B cell (primary cell): ENCODE results near the gene C20orf202. TPM values are rescaled to one million over a fixed set of nuclear protein-coding genes. Genes with fewer than 3 reads are reported as not detected.

Source experiments
- ATAC-seq: fragments of 200-7000 bp; cut with Tn5 transposase; one replicate; pipeline ENCODE4 v1.10.0; 2021; ENCODE audit warnings: low read depth, mild to moderate bottlenecking, moderate number of reproducible peaks, moderate library complexity
- CTCF ChIA-PET: fragments of 350-600 bp; sonication (Branson Sonifier 250); formaldehyde crosslinking; loops from one replicate; lab custom pipeline; 2021; ENCODE audit warnings: antibody characterized with exemption, inconsistent platforms; lab: Charles Lee
- POLR2A ChIA-PET: fragments of 350-600 bp; sonication (Branson Sonifier 250); formaldehyde crosslinking; loops from one replicate; lab custom pipeline; 2021; ENCODE audit warnings: antibody characterized with exemption; lab: Charles Lee
- DNase-seq: peaks from one replicate; pipeline ENCODE4 v3.0.0; 2013
- H2AFZ ChIP-seq: 2 replicates; pipeline ENCODE4 v1.6.1; 2012; ENCODE audit warnings: mild to moderate bottlenecking, low read depth, low read length; ENCODE audit not compliant: insufficient read depth, poor library complexity, severe bottlenecking
- H3K27ac ChIP-seq, 2 donors: 1 replicate in 1 of 2; 2 replicates in 1 of 2; pipeline ENCODE4 v1.5.1; 2012 to 2013; ENCODE audit warnings: low read length in 2 of 2, mild to moderate bottlenecking in 2 of 2, moderate library complexity in 1 of 2
- H3K27me3 ChIP-seq, 4 experiments: fragments of 200-600 bp in 1 of 4; sonication (generic) in 1 of 4; replicated peaks in 1 of 4; 1 replicate in 2 of 4; 2 replicates in 2 of 4; pipeline versions ENCODE4 v1.6.1 to v1.7.0; 2013 to 2016; ENCODE audit warnings: low read length in 3 of 4, mild to moderate bottlenecking in 2 of 4, mixed read lengths in 1 of 4, moderate library complexity in 1 of 4; ENCODE audit not compliant: insufficient read depth in 4 of 4, control insufficient read depth in 3 of 4; ENCODE audit errors: control extremely low read depth in 1 of 4
- H3K36me3 ChIP-seq, 2 experiments: replicated peaks in 1 of 2; 1 replicate in 1 of 2; 2 replicates in 1 of 2; pipeline versions ENCODE4 v1.6.1 to v1.7.1; 2013; ENCODE audit warnings: low read length in 1 of 2; ENCODE audit not compliant: insufficient read depth in 2 of 2, control insufficient read depth in 1 of 2; ENCODE audit errors: control extremely low read depth in 1 of 2, extremely low read depth in 1 of 2
- H3K4me1 ChIP-seq, 2 donors: fragments of 200-600 bp in 1 of 2; sonication (generic) in 1 of 2; 1 replicate in 1 of 2; 2 replicates in 1 of 2; pipeline versions ENCODE4 v1.5.1 to v1.6.1; 2013 to 2017; ENCODE audit warnings: low read length in 2 of 2; ENCODE audit not compliant: control insufficient read depth in 2 of 2, insufficient read depth in 2 of 2
- H3K4me2 ChIP-seq: replicated peaks from 2 replicates; pipeline ENCODE3; 2012; ENCODE audit warnings: mild to moderate bottlenecking, low read depth, low read length; ENCODE audit not compliant: poor library complexity, severe bottlenecking
- H3K4me3 ChIP-seq, 5 experiments: fragments of 200-600 bp in 1 of 5; sonication (generic) in 1 of 5; 1 replicate in 3 of 5; 2 replicates in 2 of 5; pipeline versions ENCODE4 v1.5.1 to v1.7.0; 2011 to 2016; ENCODE audit warnings: low read length in 4 of 5, mild to moderate bottlenecking in 4 of 5, low read depth in 2 of 5, control low read depth in 1 of 5, moderate library complexity in 1 of 5; ENCODE audit not compliant: insufficient read depth in 1 of 5; ENCODE audit errors: control extremely low read depth in 1 of 5, extremely low read depth in 1 of 5
- H3K79me2 ChIP-seq: fragments of 200-600 bp; sonication (generic); one replicate; pipeline ENCODE4 v1.6.0; 2016; ENCODE audit warnings: low read length; ENCODE audit not compliant: control insufficient read depth, insufficient read depth
- H3K9ac ChIP-seq: fragments of 200-600 bp; sonication (generic); 2 replicates; pipeline ENCODE4 v1.6.1; 2017; ENCODE audit warnings: mild to moderate bottlenecking, low read length, moderate library complexity
- H3K9me3 ChIP-seq, 3 donors: one replicate each; pipeline versions ENCODE4 v1.6.1 to v1.7.1; 2013; ENCODE audit warnings: low read length in 2 of 3; ENCODE audit not compliant: control insufficient read depth in 2 of 3, insufficient read depth in 1 of 3; ENCODE audit errors: control extremely low read depth in 1 of 3
- H4K20me1 ChIP-seq: 2 replicates; pipeline ENCODE4 v1.6.0; 2012; ENCODE audit warnings: mild to moderate bottlenecking, low read length; ENCODE audit not compliant: insufficient read depth, control insufficient read depth, poor library complexity, severe bottlenecking
- H3K27ac Mint-ChIP-seq: one replicate; pipeline ENCODE4 v1.8.0; 2021; ENCODE audit warnings: mixed read lengths
- H3K27me3 Mint-ChIP-seq: one replicate; pipeline ENCODE4 v1.8.0; 2021; ENCODE audit warnings: mixed read lengths
- H3K4me1 Mint-ChIP-seq: one replicate; pipeline ENCODE4 v1.8.0; 2021; ENCODE audit warnings: mixed read lengths
- H3K4me3 Mint-ChIP-seq: one replicate; pipeline ENCODE4 v1.8.0; 2021; ENCODE audit warnings: mixed read lengths
- H3K9me3 Mint-ChIP-seq: one replicate; pipeline ENCODE4 v1.8.0; 2022; ENCODE audit warnings: mixed read lengths; ENCODE audit not compliant: insufficient read depth
- EZH2 ChIP-seq: IDR thresholded peaks from 2 replicates; pipeline ENCODE4 v1.6.1; 2012; ENCODE audit warnings: borderline replicate concordance, low read depth, mild to moderate bottlenecking, moderate library complexity, low read length; ENCODE audit not compliant: insufficient read depth, poor library complexity, severe bottlenecking
- WGBS: methylation state at CpG from one replicate; pipeline ENCODE4 v1.1.5; 2013; ENCODE audit warnings: missing lambda C conversion rate; ENCODE audit not compliant: insufficient coverage; 5-methylcytosine and 5-hydroxymethylcytosine counted together
- intact Hi-C: fragments of 100-400 bp; cut with micrococcal nuclease; formaldehyde crosslinking; loops from one replicate; pipeline ENCODE4 v1.10.0; 2022
- polyA plus RNA-seq: library from polyadenylated mRNA; depleted of rRNA; stranded (reverse); fragments of >200 nt; gene quantifications from 2 replicates; pipeline ENCODE4 v1.2.3, GENCODE V29; 2012
- total RNA-seq, 2 donors: library from RNA; stranded (reverse); fragments of 120-200 nt in 1 of 2; gene quantifications; 1 replicate in 1 of 2; 2 replicates in 1 of 2; pipeline versions ENCODE4 v1.2.3 to v1.2.4, GENCODE V29; 2013 to 2022
- TF ChIP-seq, protein P1 (sequence below): fragments of 200-600 bp; IDR thresholded peaks from one replicate; pipeline ENCODE4 v1.8.0; 2022; ENCODE audit warnings: antibody characterized with exemption, mild to moderate bottlenecking

Gene C20orf202
- total and polyA plus RNA-seq, 2 donors (not counting 1 experiment from before 2014, with no cell fraction given): 0.07 TPM; not detected in 1

DNA sequence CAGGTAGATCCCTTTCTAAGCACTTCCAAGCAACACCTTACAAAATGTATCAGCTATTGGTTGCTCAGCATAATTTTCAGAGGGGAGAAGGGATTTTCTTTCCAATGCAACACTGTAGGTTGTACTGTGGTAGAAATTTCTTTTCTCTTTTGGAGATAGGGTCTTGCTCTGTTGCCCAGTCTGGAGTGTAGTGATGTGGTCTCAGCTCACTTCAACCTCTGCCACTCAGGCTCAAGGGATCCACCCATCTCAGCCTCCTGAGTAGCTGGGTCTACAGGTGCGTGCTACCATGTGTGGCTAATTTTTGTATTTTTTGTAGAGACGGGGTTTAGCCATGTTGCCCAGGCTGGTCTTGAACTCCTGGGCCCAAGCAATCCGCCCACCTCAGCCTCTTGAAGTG lies 38.8 kb downstream of the C20orf202 start:
- H3K27me3 ChIP-seq: peaks cover 0 to 14% (median 7%) of the 10 kb centered on the region in 4 experiments
- H4K20me1 ChIP-seq: no peaks in the 10 kb centered on the region
- intact Hi-C loops: no loop called here
- H3K4me3 ChIP-seq: no peak overlapping the region
- POLR2A ChIA-PET: no interaction called here
- H3K4me1 ChIP-seq: no peaks in the 10 kb centered on the region
- Mint-ChIP-seq H3K27me3 (peaks cover 21% of the 10 kb centered on the region), H3K9me3 (no peaks in the 10 kb centered on the region), H3K4me3 (no peak overlapping the region), H3K4me1 (no peaks in the 10 kb centered on the region), H3K27ac (no peak overlapping the region)
- DNase-seq (no peak), ATAC-seq (no peak)
- no peaks in the 10 kb centered on the region for H3K79me2 ChIP-seq
- TF ChIP-seq, protein P1, sequence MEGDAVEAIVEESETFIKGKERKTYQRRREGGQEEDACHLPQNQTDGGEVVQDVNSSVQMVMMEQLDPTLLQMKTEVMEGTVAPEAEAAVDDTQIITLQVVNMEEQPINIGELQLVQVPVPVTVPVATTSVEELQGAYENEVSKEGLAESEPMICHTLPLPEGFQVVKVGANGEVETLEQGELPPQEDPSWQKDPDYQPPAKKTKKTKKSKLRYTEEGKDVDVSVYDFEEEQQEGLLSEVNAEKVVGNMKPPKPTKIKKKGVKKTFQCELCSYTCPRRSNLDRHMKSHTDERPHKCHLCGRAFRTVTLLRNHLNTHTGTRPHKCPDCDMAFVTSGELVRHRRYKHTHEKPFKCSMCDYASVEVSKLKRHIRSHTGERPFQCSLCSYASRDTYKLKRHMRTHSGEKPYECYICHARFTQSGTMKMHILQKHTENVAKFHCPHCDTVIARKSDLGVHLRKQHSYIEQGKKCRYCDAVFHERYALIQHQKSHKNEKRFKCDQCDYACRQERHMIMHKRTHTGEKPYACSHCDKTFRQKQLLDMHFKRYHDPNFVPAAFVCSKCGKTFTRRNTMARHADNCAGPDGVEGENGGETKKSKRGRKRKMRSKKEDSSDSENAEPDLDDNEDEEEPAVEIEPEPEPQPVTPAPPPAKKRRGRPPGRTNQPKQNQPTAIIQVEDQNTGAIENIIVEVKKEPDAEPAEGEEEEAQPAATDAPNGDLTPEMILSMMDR: no peak
- TF ChIP-seq EZH2: no peak
- no peak overlapping the region for H2AFZ ChIP-seq
- no peaks in the 10 kb centered on the region for H3K9me3 ChIP-seq
- no peak overlapping the region for H3K9ac ChIP-seq
- 59% methylated on average over 2 of the region's 3 CpGs for WGBS
- CTCF ChIA-PET: no interaction called here
- no peak overlapping the region for H3K4me2 ChIP-seq
- no peak overlapping the region for H3K27ac ChIP-seq
- H3K36me3 ChIP-seq: no peaks in the 10 kb centered on the region

GRCh38 chr20:1242530-1242929 lies 39.3 kb downstream of the C20orf202 start:
- no peak overlapping the region for H3K27ac Mint-ChIP-seq
- Histone ChIP-seq H3K27me3 (peaks cover 0 to 14% (median 7%) of the 10 kb centered on the region in 4 experiments), H3K9ac (no peak overlapping the region), H3K79me2 (no peaks in the 10 kb centered on the region), H4K20me1 (no peaks in the 10 kb centered on the region), H2AFZ (no peak overlapping the region), H3K4me1 (no peaks in the 10 kb centered on the region), H3K9me3 (no peaks in the 10 kb centered on the region), H3K4me3 (no peak overlapping the region), H3K27ac (no peak overlapping the region), H3K36me3 (no peaks in the 10 kb centered on the region), H3K4me2 (no peak overlapping the region)
- H3K27me3 Mint-ChIP-seq: peaks cover 21% of the 10 kb centered on the region
- TF ChIP-seq, protein P1: no peak
- no peak for TF ChIP-seq EZH2
- no CpG with 5 or more reads among the region's 2 CpGs for WGBS
- H3K4me1 Mint-ChIP-seq: no peaks in the 10 kb centered on the region
- DNase-seq (no peak), ATAC-seq (no peak)
- H3K4me3 Mint-ChIP-seq: no peak overlapping the region
- no peaks in the 10 kb centered on the region for H3K9me3 Mint-ChIP-seq
- intact Hi-C loops: no loop called here
- CTCF ChIA-PET: no interaction called here
- POLR2A ChIA-PET: no interaction called here
